Epidermal melanocyte (primary cell): ENCODE results near the gene DHCR24.

Experiments used
- DNase-seq: peaks from one replicate; pipeline ENCODE4 v3.0.0; 2011; ENCODE audit warnings: low spot score; ENCODE audit not compliant: insufficient read length

Gene DHCR24

GRCh38 chr1:54845772-54846171 lies 41.2 kb downstream of the DHCR24 start:
- no peak for DNase-seq

GRCh38 chr1:54844564-54844963 lies 42.4 kb downstream of the DHCR24 start:
- no peak for DNase-seq

DNA sequence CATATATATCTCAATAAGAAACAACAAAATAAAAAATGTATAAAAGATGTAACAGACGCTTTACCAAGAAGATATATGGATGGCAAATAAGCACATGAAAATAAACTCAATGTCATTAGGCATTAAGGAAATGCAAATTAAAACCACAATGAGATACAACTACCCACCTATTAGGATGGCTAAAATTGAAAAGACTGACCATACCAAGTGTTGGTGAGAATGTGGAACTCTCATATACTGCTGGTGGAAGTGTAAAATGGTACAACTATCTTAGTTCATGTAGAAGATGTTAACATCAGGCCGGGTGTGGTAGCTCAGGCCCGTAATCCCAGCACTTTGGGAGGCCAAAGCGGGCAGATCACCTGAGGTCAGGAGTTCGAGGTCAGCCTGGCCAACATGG lies 43.5 kb downstream of the DHCR24 start:
- DNase-seq, result no peak

GRCh38 chr1:54842963-54843362 lies 44.0 kb downstream of the DHCR24 start:
- no peak for DNase-seq

DNA sequence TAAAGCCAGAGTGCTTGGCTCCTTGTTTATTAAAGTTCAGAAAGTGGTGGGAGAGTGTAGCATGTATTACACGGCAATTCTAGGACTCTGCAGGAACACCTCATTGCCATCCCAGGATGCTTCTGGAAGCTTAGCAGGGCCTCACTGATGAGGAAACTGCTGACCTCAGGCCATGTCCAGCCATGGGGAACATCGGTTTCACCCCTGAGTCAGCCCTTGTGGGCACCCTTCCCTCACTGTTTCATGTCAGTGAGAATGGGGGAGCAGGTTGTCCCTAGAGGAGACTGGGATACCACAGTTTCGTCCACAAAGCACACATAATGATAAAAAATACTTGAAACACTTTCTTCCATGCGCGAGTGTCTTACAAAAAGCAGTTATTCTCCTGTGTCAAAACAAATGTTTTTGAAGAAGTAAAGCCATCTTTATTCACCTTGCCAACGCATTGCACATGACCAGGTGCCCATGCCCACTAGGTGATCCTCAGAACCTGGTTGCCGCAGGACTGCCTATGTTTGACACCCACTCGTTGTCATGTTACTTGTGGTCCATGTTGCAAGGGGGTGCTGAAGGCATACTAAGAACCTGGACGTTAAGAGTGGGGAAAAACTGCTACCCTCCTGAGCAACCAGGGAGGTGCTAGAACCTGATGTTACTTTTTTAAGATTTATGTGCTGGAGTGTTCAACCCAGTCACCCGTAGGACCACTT lies 44.6 kb downstream of the DHCR24 start:
- DNase-seq, result no peak

GRCh38 chr1:54839824-54840223 lies 47.2 kb downstream of the DHCR24 start:
- DNase-seq, result no peak

DNA sequence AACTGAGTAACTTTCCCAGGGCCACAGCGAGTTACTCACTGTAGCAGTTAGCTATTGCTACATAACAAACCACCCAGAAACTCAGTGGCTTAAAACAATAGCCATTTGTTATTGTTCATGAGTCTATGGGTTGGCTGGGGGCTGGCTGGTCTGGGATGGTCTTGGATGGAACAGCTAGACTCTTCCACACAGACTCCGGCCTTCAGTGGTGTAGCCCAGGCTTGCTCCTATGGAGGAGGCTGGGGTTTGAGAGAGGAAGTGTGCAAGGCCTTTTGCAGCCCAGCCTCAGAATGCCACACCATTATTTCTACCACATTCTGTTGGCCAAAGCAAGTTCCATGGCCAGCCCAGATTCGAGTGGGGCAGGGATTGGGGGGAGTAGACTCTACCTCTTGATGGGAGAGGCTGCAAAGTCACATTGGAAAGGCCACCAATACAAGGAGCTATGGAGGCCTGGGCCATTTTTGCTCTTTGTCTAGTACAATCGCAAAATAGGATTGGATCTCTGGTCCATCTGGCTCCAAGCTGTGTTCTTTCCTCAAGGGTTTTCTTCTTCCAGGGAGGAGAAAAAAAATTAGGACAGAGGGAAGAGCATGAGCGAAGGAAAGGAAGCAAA lies 48.3 kb downstream of the DHCR24 start:
- DNase-seq, result no peak

- DNase-seq, result no peak
Measured at GRCh38 chr1:54837002-54837853, 49.8 kb downstream of the DHCR24 start.

GRCh38 chr1:54836594-54836993 lies 50.4 kb downstream of the DHCR24 start:
- DNase-seq, result no peak

DNA sequence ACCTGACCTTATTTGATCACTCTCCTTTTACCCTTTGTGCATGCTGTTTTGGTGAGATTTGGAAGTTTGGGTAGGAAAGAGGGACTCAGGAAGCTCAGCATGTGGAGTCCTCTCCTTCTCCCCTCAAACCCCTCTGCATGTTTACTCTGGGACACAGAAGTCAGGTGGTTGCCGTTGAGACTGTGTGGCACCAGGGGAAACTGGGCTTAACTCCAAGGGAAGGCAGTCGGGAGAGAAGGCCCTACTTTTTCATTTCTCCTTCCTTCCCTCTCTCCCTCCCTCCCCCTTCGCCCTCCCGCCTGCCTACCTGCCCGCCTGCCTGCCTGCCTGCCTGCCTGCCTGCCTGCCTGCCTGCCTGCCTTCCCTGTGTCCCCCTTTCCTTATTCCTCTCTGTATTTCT lies 51.0 kb downstream of the DHCR24 start:
- DNase-seq, result no peak

- no peak for DNase-seq
Measured at GRCh38 chr1:54835131-54835898, 51.7 kb downstream of the DHCR24 start.

GRCh38 chr1:54834007-54834541 lies 52.9 kb downstream of the DHCR24 start:
- no peak for DNase-seq

DNA sequence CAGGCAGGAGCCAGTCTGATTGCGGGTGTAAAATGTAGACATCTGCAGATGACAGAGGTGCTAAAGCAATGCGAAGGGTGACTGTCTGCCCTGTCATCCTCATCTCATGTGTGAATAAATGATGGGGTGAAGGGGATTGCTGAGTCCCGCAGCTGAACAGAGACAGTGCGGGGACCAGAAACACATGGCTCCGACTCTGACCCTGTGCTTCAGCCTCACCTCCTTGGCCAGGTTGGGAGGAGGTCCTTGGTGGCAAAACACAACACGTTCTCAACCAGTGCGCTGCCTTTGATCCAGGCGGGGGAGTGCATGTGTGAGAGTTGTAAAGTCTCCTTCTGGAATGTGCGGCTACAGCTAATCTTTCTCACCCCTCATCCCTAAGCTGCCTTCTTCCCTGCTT lies 53.9 kb downstream of the DHCR24 start:
- no peak for DNase-seq

- no peak for DNase-seq
Measured at GRCh38 chr1:54826226-54826816, 60.7 kb downstream of the DHCR24 start.

DNA sequence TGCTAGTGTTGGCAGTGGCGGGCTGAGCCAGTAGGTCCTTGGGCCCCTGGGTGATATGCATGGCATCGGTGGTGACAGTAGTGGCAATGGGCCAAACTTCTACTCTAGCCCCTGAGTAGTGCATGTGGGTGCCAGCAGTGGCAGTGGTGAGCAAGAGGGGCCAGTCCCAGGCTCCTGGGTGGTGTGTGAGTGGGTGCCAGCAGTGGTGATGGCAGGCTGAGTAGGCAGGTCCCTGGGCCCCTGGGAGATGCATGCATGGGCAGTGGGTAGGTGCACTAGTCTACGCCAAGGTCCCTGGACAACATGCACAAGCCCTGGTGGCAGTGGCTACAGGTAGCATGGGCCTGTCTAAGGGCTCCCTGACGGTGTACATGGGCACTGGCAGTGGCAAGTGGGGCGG lies 61.3 kb downstream of the DHCR24 start:
- no peak for DNase-seq

GRCh38 chr1:54823670-54824069 lies 63.3 kb downstream of the DHCR24 start:
- DNase-seq, result no peak

GRCh38 chr1:54819733-54820132 lies 67.3 kb downstream of the DHCR24 start:
- DNase-seq, result no peak

GRCh38 chr1:54819195-54819536 lies 67.8 kb downstream of the DHCR24 start:
- peak; percentile 2 for DNase-seq

DNA sequence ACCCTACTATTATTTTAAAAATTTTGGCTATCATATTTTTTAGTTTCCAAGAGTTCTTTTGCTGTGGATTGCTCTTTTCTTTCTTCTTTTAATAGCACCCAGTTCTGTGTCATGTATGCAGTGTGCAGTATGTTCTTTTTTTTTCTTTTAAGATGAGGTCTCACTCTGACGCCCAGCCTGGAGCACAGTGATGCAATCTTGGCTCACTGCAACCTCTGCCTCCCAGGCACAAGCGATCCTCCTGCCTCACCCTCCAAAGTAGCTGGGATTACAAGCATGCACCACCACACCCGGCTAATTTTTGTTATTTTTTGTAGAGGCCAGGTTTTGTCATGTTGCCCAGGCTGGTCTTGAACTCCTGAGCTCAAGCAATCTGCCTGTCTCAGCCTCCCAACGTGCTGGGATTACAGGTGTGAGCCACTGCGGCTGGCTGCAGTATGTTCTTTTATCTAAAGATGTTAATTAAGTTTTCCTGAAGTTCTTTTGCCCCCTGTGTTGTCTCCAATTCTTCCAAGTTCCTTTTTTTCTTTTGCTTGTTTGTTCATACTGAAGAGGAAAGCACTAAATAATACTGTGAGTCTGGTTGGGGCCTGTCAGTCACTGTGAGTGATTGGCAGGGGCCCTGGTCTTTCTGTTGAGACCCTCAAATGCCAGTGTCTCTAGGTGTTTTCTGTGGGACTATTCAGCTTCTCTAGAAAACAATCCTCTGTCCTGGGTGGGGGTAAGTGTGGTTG lies 68.4 kb downstream of the DHCR24 start:
- DNase-seq, result no peak

- DNase-seq, result no peak
Measured at GRCh38 chr1:54816951-54817350, 70.0 kb downstream of the DHCR24 start.
